Heart left ventricle (tissue), 13 donors: ENCODE results near the gene TSPAN15.

ENCODE experiments used
- CTCF ChIP-seq, 12 donors: fragments of 200-600 bp; sonication (generic) in 4 of 12; IDR thresholded peaks; one replicate each; pipeline versions ENCODE4 v1.5.0 to v1.8.0; 2018 to 2022; ENCODE audit warnings: antibody characterized with exemption in 12 of 12, mild to moderate bottlenecking in 5 of 12
- POLR2A ChIP-seq, 2 donors: fragments of 450-650 bp; IDR thresholded peaks; one replicate each; pipeline ENCODE4 v1.6.1; 2017; ENCODE audit warnings: antibody characterized with exemption in 2 of 2, mild to moderate bottlenecking in 2 of 2, moderate library complexity in 2 of 2
- donor health status: ischemic (EF 13 %, LVEDD 7.1; RV severe dilation, severe dysfunction).
- donor health status: DM: no; HTN: yes; CAD: no.
- donor health status: DM: no; HTN: no; CAD: no.
- donor health status: ischemic (EF 25% LVEDD 6.9; RV normal size, moderate dysfunction).
- donor health status: ischemic (EF 25% LVEDD 5.7; RV mildly dilated, moderate dysfunction).
- donor health status: ischemic (EF 35%, LVEDD 5.7; RV mildly dilated, moderate dysfunction).
- donor health status: nonischemic (EF 11% LVEDD 7.7; RV severe dilation, severe dysfunction).
- donor health status: DM: yes; HTN: yes; CAD: no.
- donor health status: PGD.
- donor health status: ischemic (EF 29% LVEDD 5.4; RV normal size, mild dysfunction).
- donor health status: nonischemic (EF 23%, LVEDD 6.1; RV moderate dilation, normal function).

- TF ChIP-seq CTCF (IDR thresholded peaks at IDR 0.05), result peak in 1 of 12 donors; percentile 11
- TF ChIP-seq POLR2A (IDR thresholded peaks at IDR 0.05), result no peak
These were observed 65.1 kb downstream of the TSPAN15 start for GRCh38 chr10:69516316-69516715.
